Head of caudate nucleus (tissue), 42 donors: Measurements from ENCODE around the gene DICER1.

ENCODE experiments used
- DNase-seq, 42 donors: peaks; one replicate each; pipeline versions ENCODE4 v3.0.0 to v3.0.0-alpha.2; 2020 to 2021; ENCODE audit warnings: mixed read lengths in 7 of 42
- intact Hi-C: fragments of 100-400 bp; cut with DNase I; formaldehyde crosslinking; loops from one replicate; pipeline ENCODE4 v1.15.0; 2022

The DICER1 gene

GRCh38 chr14:95101736-95102679, 55.3 kb downstream of the DICER1 start:
- intact Hi-C loops = no loop called here
- DNase-seq = peak in 5 of 42 donors; percentile 22 to 56 (median 26)

GRCh38 chr14:95098984-95099599, 58.2 kb downstream of the DICER1 start:
- DNase-seq = peak; percentile 29 to 88 (median 70)
- intact Hi-C loops = loop anchor here (10.0 kb wide), 1 partner anchor 336 kb away; no protein-coding TSS in a partner anchor

- intact Hi-C loops = loop anchor here (10.0 kb wide), 1 partner anchor 337 kb away; no protein-coding TSS in a partner anchor
- DNase-seq = no peak
These were observed 59.9 kb downstream of the DICER1 start for GRCh38 chr14:95097385-95097784.

- peak in 4 of 42 donors; percentile 35 to 52 (median 45) for DNase-seq
- intact Hi-C loops = loop anchor here (10.0 kb wide), 1 partner anchor 338 kb away; no protein-coding TSS in a partner anchor
These were observed 60.9 kb downstream of the DICER1 start for GRCh38 chr14:95096476-95096875.

GRCh38 chr14:95095996-95096395, 61.3 kb downstream of the DICER1 start:
- intact Hi-C loops = loop anchor here (10.0 kb wide), 1 partner anchor 339 kb away; no protein-coding TSS in a partner anchor
- DNase-seq = peak in 20 of 42 donors; percentile 15 to 65 (median 37)

GRCh38 chr14:95092723-95093122, 64.6 kb downstream of the DICER1 start:
- no peak for DNase-seq
- intact Hi-C loops = loop anchor here (10.0 kb wide), 1 partner anchor 342 kb away; no protein-coding TSS in a partner anchor

GRCh38 chr14:95091581-95091980, 65.7 kb downstream of the DICER1 start:
- intact Hi-C loops = loop anchor here (10.0 kb wide), 1 partner anchor 343 kb away; no protein-coding TSS in a partner anchor

GRCh38 chr14:95088665-95089064, 68.7 kb downstream of the DICER1 start:
- intact Hi-C loops = no loop called here
- DNase-seq = no peak

More at GRCh38 chr14:95091581-95091980, 65.7 kb downstream of the DICER1 start:
- DNase-seq = no peak

GRCh38 chr14:95087619-95088018, 69.7 kb downstream of the DICER1 start:
- DNase-seq = no peak
- intact Hi-C loops = no loop called here

GRCh38 chr14:95085321-95085720, 72.0 kb downstream of the DICER1 start:
- DNase-seq = no peak
- intact Hi-C loops = no loop called here

- peak in 1 of 42 donors; percentile 24 for DNase-seq
These were observed 78.5 kb downstream of the DICER1 start for GRCh38 chr14:95078867-95079266.

GRCh38 chr14:95077345-95077744, 80.0 kb downstream of the DICER1 start:
- DNase-seq = no peak
- intact Hi-C loops = no loop called here

More at GRCh38 chr14:95078867-95079266, 78.5 kb downstream of the DICER1 start:
- intact Hi-C loops = no loop called here

- intact Hi-C loops = no loop called here
- DNase-seq = no peak
These were observed 81.5 kb downstream of the DICER1 start for GRCh38 chr14:95075789-95076188.

- DNase-seq = peak in 1 of 42 donors; percentile 13
- intact Hi-C loops = no loop called here
These were observed 83.4 kb downstream of the DICER1 start for GRCh38 chr14:95073947-95074346.

- DNase-seq = peak in 1 of 42 donors; percentile 0
- intact Hi-C loops = no loop called here
These were observed 84.9 kb downstream of the DICER1 start for GRCh38 chr14:95072310-95072905.

GRCh38 chr14:95071649-95072280, 85.6 kb downstream of the DICER1 start:
- intact Hi-C loops = no loop called here
- DNase-seq = peak in 2 of 42 donors; percentile 3 to 4

- intact Hi-C loops = no loop called here
- peak in 1 of 42 donors; percentile 8 for DNase-seq
These were observed 86.4 kb downstream of the DICER1 start for GRCh38 chr14:95070748-95071435.

- peak in 2 of 42 donors; percentile 0 to 5 for DNase-seq
- intact Hi-C loops = no loop called here
These were observed 87.8 kb downstream of the DICER1 start for GRCh38 chr14:95069547-95069946.
